Type B pancreatic cell (in vitro differentiated cells): Measurements from ENCODE around the gene MCC. TPM values are rescaled to one million over a fixed set of nuclear protein-coding genes. Genes with fewer than 3 reads are reported as not detected.

ENCODE experiments used
- DNase-seq: peaks from one replicate; pipeline ENCODE4 v3.0.0; 2021; ENCODE audit warnings: mixed read lengths; ENCODE audit not compliant: unreplicated experiment; ENCODE audit errors: extremely low spot score
- H3K27ac Mint-ChIP-seq: 2 replicates; pipeline ENCODE4 v1.8.0; 2021; ENCODE audit warnings: mild to moderate bottlenecking, mixed read lengths
- H3K27me3 Mint-ChIP-seq: 2 replicates; pipeline ENCODE4 v1.8.0; 2021; ENCODE audit warnings: mixed read lengths
- H3K36me3 Mint-ChIP-seq: 2 replicates; pipeline ENCODE4 v1.8.0; 2021; ENCODE audit warnings: mixed read lengths
- H3K4me1 Mint-ChIP-seq: one replicate; pipeline ENCODE4 v1.8.0; 2021; ENCODE audit warnings: mixed read lengths; ENCODE audit not compliant: unreplicated experiment
- H3K4me3 Mint-ChIP-seq: 2 replicates; pipeline ENCODE4 v1.8.0; 2021; ENCODE audit warnings: mild to moderate bottlenecking, mixed read lengths
- H3K9me3 Mint-ChIP-seq: 2 replicates; pipeline ENCODE4 v1.8.0; 2021; ENCODE audit warnings: mixed read lengths
- CTCF ChIP-seq: fragments of 200-600 bp; sonication (generic); conservative IDR thresholded peaks from 2 replicates; pipeline ENCODE4 v1.5.0; 2021; ENCODE audit warnings: antibody characterized with exemption, mild to moderate bottlenecking
- total RNA-seq: library from RNA; stranded (reverse); gene quantifications from 2 replicates; pipeline ENCODE4 v1.2.1, GENCODE V29; 2021; ENCODE audit warnings: low replicate concordance

The MCC gene
- total RNA-seq, 1 donor from 2014 or later, result 24.0 TPM

- H3K36me3 Mint-ChIP-seq, result peaks cover 17% of the 10 kb centered on the region
- no peak overlapping the region for H3K4me3 Mint-ChIP-seq
- no peak for DNase-seq
- H3K27ac Mint-ChIP-seq, result no peak overlapping the region
- H3K4me1 Mint-ChIP-seq, result peaks cover 22% of the 10 kb centered on the region
- no peaks in the 10 kb centered on the region for H3K27me3 Mint-ChIP-seq
- H3K9me3 Mint-ChIP-seq, result no peaks in the 10 kb centered on the region
- no peak for TF ChIP-seq CTCF
These were observed 400.2 kb downstream of the MCC start for GRCh38 chr5:113087976-113088514.

- H3K27me3 Mint-ChIP-seq, result no peaks in the 10 kb centered on the region
- H3K27ac Mint-ChIP-seq, result no peak overlapping the region
- no peak overlapping the region for H3K4me3 Mint-ChIP-seq
- DNase-seq, result no peak
- H3K9me3 Mint-ChIP-seq, result no peaks in the 10 kb centered on the region
- TF ChIP-seq CTCF, result no peak
- peaks cover 20% of the 10 kb centered on the region for H3K4me1 Mint-ChIP-seq
- H3K36me3 Mint-ChIP-seq, result peaks cover 21% of the 10 kb centered on the region
These were observed 402.3 kb downstream of the MCC start for GRCh38 chr5:113085880-113086409.

GRCh38 chr5:113085084-113085414 is 403.2 kb downstream of the MCC start:
- H3K4me3 Mint-ChIP-seq, result no peak overlapping the region
- peaks cover 20% of the 10 kb centered on the region for H3K36me3 Mint-ChIP-seq
- H3K27ac Mint-ChIP-seq, result no peak overlapping the region
- no peak for TF ChIP-seq CTCF
- H3K9me3 Mint-ChIP-seq, result no peaks in the 10 kb centered on the region
- H3K4me1 Mint-ChIP-seq, result peaks cover 14% of the 10 kb centered on the region
- no peak for DNase-seq
- no peaks in the 10 kb centered on the region for H3K27me3 Mint-ChIP-seq

- H3K27me3 Mint-ChIP-seq, result no peaks in the 10 kb centered on the region
- DNase-seq, result no peak
- TF ChIP-seq CTCF, result peak; percentile 23
- peaks cover 16% of the 10 kb centered on the region for H3K36me3 Mint-ChIP-seq
- peaks cover 10% of the 10 kb centered on the region for H3K4me1 Mint-ChIP-seq
- no peak overlapping the region for H3K4me3 Mint-ChIP-seq
- no peak overlapping the region for H3K27ac Mint-ChIP-seq
- H3K9me3 Mint-ChIP-seq, result no peaks in the 10 kb centered on the region
These were observed 403.7 kb downstream of the MCC start for GRCh38 chr5:113084402-113085083.

- Mint-ChIP-seq H3K27me3 (no peaks in the 10 kb centered on the region), H3K27ac (no peak overlapping the region), H3K4me1 (peaks cover 10% of the 10 kb centered on the region), H3K9me3 (no peaks in the 10 kb centered on the region), H3K36me3 (peaks cover 23% of the 10 kb centered on the region), H3K4me3 (no peak overlapping the region)
- no peak for TF ChIP-seq CTCF
- DNase-seq, result no peak
These were observed 404.8 kb downstream of the MCC start for GRCh38 chr5:113083481-113083880.
